KOPT-K1 (cell line): ENCODE results near the gene LRBA.
"Not testable (repeated sequence)": the region's sequence is repeated elsewhere in the genome, so short reads cannot be mapped to it uniquely, and the experiment has no call there.

Source experiments
- H3K27ac ChIP-seq: fragments of 200-600 bp; sonication (generic); 2 replicates; pipeline ENCODE4 v1.5.1; 2016; ENCODE audit warnings: antibody characterized with exemption, mild to moderate bottlenecking, low read depth, low read length; ENCODE audit not compliant: poor library complexity, severe bottlenecking
- H3K36me3 ChIP-seq: fragments of 200-600 bp; sonication (generic); 2 replicates; pipeline ENCODE4 v1.5.1; 2017; ENCODE audit warnings: antibody characterized with exemption, mild to moderate bottlenecking, low read length, moderate library complexity; ENCODE audit not compliant: insufficient read depth
- H3K9me3 ChIP-seq: fragments of 200-600 bp; sonication (generic); 2 replicates; pipeline ENCODE4 v1.5.1; 2017; ENCODE audit warnings: antibody characterized with exemption, low read length, mild to moderate bottlenecking; ENCODE audit not compliant: insufficient read depth, poor library complexity, severe bottlenecking

LRBA gene

DNA sequence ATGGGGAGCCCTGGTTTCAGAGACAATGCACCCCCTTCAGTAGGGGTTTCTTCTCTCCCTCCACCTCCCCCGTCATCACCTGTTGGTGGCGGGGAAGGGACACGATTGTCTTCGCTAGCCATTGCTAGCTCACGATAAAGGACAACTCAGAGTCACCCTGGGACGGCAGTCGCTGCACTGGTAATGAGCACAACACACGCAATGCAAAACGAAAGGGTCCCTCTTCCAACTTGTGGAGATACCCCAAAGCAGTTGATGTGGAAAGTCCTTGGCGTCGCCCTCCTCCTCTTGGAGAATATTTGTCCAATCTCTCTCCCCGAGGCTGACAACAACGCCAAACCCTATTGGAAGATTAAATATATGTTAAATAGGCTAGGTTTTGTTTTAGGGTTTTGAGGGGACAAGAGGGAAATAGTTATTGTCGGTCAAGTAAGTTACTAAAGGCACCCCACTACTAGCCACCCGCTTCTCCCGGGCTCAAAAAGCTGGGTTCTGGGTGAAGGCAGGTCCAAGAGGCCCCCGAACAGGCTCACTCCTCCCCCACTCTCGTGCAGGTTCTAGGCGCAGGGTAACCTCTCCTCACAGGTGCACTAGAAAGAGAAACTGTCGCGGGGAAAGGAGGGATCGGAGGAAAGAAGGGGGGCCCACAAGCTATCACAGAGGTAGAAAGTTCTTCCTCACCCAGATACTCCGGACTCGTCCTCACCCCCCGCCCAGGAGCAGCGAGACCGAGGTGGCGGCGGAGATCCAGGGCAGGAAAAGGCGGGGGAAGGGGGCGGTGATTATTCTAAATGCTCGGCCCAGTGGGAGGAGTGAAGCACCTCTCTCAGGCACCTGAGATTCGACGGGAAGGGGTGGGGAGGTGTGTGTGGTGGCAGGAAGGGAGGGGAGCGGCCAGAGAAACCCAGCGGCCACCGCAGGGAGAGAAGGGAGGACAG is at the start of gene LRBA:
Gene LRBA (minus strand): TSS at position 764 of the 938 bp plus-strand sequence. CDS start 642 bp downstream, at position 122.
- Histone ChIP-seq H3K9me3 (no peaks in the 10 kb centered on the region), H3K36me3 (0 out of 2 replicates have a peak, but pooled peaks cover 9% of the 10 kb centered on the region), H3K27ac (peak within 1 kb of the TSS; percentile 89)

DNA sequence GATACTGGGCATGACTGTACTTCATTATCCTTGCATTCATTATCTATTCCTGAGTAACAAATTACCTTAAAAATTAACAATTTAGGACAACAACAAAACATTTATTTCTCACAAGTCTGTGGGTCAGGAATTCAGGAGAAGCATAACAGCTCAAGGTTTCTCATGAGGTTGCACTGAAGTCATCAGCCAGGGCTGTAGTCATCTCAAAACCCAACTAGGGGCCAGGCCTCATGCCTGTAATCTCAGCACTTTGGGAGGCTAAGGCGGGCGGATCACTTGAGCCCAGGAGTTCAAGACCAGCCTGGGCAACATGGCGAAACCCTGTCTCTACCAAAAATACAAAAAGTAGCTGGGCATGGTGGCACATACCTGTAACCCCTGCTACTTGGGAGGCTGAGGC is 48.1 kb upstream of the LRBA start:
- H3K27ac ChIP-seq, H3K9me3 ChIP-seq, H3K36me3 ChIP-seq: not testable (repeated sequence)

GRCh38 chr4:151055539-151055938 is 40.5 kb upstream of the LRBA start:
- no peaks in the 10 kb centered on the region for H3K9me3 ChIP-seq
- H3K36me3 ChIP-seq: no peaks in the 10 kb centered on the region
- no peak overlapping the region for H3K27ac ChIP-seq

DNA sequence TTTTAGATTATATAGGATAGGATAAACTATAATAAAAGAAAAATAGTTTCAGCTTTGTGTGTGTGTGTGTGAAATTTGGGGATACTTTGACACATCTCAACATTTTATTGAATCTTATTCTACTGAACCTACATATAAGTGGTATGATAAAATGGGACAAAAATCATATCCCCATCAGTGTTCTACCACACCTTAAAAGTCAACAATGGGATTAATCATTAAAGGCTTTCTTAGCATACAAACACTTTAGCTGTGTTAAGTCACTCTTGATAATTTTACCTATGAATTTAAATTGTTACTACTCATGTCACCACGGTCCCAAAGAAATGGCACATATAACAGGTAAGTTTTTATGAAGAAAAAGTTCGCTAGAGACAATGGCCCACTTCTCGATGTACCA is 37.7 kb upstream of the LRBA start:
- Histone ChIP-seq H3K9me3 (no peaks in the 10 kb centered on the region), H3K27ac (no peak overlapping the region), H3K36me3 (no peaks in the 10 kb centered on the region)

DNA sequence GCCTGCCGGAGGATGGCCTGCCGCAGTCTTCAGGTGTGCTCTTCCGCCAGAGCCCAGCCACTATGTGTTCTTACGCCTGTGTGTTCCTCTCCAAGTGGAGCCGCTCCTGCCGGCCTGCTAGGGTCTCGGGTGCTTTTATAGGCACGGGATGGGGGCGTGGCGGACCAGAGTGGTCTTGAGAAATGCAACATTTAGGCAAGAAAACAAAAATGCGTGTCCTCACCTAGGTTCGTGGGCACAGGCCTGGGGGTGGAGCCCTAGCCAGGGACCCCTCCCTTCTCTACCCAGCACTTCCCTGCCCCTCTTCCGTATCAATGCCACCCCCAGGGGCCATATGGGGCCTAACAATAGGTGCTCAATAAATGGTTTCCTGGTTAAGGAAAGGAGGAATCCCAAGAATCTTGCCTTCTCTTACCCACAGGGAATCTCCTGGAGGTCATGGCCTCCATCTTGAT is 34.4 kb upstream of the LRBA start:
- H3K36me3 ChIP-seq: no peaks in the 10 kb centered on the region
- H3K27ac ChIP-seq: no peak overlapping the region
- no peaks in the 10 kb centered on the region for H3K9me3 ChIP-seq

DNA sequence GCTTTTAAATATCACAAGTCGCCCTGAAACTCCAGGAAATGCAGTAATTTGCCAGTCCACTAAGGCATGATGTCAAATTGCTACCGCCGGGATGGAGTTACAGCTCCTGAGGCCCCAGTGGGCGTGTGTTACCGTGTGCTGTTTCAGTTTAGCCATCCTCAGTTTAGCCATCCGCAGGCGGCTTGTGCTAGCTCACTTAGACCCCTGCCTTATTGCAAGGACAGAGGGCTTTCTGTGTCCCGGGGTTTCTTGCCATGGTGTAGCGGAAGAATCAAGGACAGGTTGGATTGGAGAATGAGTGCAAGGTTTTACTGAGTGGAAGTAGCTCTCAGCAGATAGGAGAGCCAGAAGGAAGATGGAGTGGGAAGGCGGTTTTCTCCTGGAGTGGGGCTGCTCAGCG is 33.8 kb upstream of the LRBA start:
- no peaks in the 10 kb centered on the region for H3K36me3 ChIP-seq
- H3K27ac ChIP-seq: no peak overlapping the region
- H3K9me3 ChIP-seq: no peaks in the 10 kb centered on the region

- Histone ChIP-seq H3K27ac (no peak overlapping the region), H3K9me3 (no peaks in the 10 kb centered on the region), H3K36me3 (no peaks in the 10 kb centered on the region)
These were observed 31.5 kb upstream of the LRBA start for GRCh38 chr4:151046609-151047008.

DNA sequence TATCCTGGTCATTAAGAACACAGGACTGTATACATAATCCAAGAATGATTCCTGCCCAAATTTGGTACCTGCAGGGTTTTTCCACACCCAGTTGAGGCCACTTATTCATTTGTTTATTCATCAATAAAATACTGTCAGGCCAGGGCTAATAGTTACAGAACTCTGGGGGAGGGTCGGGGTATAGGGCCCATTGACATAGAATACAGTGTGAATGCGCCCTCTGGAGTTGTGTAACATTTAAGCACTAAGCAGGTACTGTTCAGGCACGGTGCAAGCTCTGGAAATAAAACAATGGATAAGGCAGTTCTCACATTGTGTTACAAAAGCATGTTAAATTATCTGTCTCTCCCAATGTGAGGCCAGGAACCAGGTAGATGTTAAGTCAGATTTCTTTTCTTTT is 30.8 kb upstream of the LRBA start:
- Histone ChIP-seq H3K36me3 (no peaks in the 10 kb centered on the region), H3K27ac (no peak overlapping the region), H3K9me3 (no peaks in the 10 kb centered on the region)

- Histone ChIP-seq H3K9me3 (no peaks in the 10 kb centered on the region), H3K36me3 (no peaks in the 10 kb centered on the region)
These were observed 28.9 kb upstream of the LRBA start for GRCh38 chr4:151043803-151044515.

GRCh38 chr4:151039733-151040132 is 24.6 kb upstream of the LRBA start:
- no peak overlapping the region for H3K27ac ChIP-seq
- H3K36me3 ChIP-seq: no peaks in the 10 kb centered on the region

More at GRCh38 chr4:151043803-151044515, 28.9 kb upstream of the LRBA start:
- H3K27ac ChIP-seq: no peak overlapping the region

DNA sequence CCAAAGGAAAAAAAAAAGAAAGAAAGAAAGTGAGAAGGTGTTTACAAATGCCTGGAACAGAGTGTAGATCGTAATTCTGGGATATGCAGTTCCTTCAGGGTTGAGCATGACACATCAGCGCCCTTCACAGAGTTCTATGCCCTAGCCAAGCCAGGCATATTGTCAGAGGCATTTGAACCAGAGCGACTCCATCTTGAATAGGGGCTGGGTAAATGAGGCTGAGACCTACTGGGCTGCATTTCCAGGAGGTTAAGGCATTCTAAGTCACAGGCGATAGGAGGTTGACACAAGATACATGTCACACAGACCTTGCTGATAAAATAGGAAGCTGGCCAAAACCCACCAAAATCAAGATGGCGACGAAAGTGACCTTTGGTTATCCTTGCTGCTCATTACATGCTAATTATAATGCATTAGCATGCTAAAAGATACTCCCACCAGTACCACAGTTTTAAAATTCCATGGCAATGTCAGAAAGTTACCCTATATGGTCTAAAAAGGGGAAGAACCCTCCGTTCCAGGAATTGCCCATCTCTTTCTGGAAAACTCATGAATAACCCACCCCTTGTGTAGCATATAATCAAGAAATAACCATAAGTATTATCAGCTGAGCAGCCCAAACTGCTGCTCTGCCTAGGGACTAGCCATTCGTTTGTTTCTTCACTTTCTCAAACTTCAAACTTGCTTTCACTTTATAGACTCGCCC is 23.5 kb upstream of the LRBA start:
- Histone ChIP-seq H3K27ac (no peak overlapping the region), H3K36me3 (no peaks in the 10 kb centered on the region), H3K9me3 (no peaks in the 10 kb centered on the region)

More at GRCh38 chr4:151039733-151040132, 24.6 kb upstream of the LRBA start:
- no peaks in the 10 kb centered on the region for H3K9me3 ChIP-seq

DNA sequence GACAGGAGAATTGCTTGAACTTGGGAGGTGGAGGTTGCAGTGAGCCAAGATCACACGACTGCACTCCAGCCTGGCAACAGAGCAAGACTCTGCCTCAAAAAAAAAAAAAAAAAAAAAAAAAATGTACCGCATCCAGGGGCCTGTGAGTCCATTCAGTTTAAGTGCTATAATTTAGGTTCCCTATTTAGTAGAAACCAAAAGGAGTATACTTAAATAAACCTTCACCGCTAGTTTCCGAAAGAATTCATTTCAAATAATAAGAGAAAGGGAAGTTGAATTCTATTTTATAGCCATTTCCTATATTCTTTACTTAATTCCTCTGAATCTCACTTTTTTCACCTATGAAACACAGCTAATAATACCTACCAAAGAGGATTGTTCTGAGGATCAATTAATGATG is 20.8 kb upstream of the LRBA start:
- Histone ChIP-seq H3K9me3 (no peaks in the 10 kb centered on the region), H3K27ac (no peak overlapping the region), H3K36me3 (no peaks in the 10 kb centered on the region)

DNA sequence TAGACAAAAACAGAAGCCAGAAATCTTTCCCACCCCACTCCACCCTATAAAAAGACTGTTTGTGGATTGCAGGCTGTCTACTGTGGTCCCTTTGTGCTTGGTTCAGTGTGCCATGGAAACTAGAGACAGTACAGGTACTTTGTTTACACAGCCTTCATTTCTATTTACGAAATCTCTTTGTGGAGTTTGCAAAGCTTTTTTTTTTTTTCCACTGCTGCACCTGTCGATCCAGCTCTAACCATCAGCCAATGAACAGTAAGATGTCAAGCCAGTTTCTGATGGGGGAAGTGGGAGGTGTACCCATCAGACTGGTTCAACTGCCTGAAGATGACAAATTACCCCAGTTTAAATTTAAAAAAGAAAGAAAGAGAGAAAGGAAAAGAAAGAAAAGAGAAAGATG is 20.2 kb upstream of the LRBA start:
- H3K27ac ChIP-seq: no peak overlapping the region
- no peaks in the 10 kb centered on the region for H3K9me3 ChIP-seq
- no peaks in the 10 kb centered on the region for H3K36me3 ChIP-seq

- H3K27ac ChIP-seq: no peak overlapping the region
- no peaks in the 10 kb centered on the region for H3K36me3 ChIP-seq
- no peaks in the 10 kb centered on the region for H3K9me3 ChIP-seq
These were observed 19.7 kb upstream of the LRBA start for GRCh38 chr4:151034829-151035228.
